Left forelimb (tissue), 1 donor: ENCODE results near the gene IQSEC1.

Source experiments
- DNase-seq: peaks from one replicate; pipeline ENCODE4 v3.0.0-alpha.2; 2018; ENCODE audit warnings: low spot score

IQSEC1 gene

GRCh38 chr3:12984023-12984823 is 89.0 kb downstream of the IQSEC1 start:
- no peak for DNase-seq

DNA sequence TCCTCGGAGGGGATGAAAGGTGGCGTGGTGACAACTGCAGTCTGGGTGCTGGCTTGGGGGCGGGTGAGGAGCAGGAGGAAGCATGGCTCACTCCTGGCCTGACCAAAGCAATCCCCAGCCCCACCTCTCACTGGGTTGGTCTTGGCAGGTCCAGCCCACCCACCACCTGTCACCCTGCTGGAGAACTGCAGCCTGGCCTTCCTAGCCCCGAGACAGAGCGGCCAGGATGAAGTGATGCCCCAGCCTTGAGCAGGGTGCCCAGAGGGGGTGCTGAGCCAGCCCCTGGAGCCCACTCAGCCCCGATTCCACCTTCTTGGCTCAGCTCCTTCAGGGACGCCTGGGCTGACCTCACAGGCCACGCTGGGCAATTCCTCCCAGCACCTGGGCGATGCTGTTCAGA is 89.9 kb downstream of the IQSEC1 start:
- DNase-seq = no peak

DNA sequence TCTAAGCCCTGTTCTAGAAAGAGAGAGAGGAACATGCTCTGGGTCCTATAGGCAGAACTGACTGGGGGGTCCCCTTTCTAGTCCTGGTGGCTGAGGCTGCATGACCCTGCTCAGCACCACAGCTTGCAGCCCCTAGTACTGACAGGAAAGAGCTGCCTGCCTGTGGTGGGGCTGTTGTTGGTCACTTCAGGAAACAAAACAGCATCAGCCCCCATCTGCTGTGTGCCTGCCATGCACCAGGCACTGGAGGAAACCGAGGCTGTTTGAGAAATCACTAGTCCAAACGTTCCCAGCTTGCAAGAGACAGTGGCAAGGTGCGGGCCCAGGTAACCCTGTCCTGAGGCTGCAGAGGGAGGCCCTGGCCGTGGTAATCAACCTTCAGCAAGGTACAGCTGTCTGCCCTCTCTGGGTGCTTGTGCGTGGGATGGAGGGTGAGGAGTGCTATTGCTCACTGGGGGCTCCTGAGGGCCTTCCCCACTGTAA is 90.6 kb downstream of the IQSEC1 start:
- DNase-seq = no peak

GRCh38 chr3:12981306-12982275 is 91.6 kb downstream of the IQSEC1 start:
- no peak for DNase-seq

- DNase-seq = no peak
Observed at GRCh38 chr3:12980596-12981290, 92.5 kb downstream of the IQSEC1 start.

DNA sequence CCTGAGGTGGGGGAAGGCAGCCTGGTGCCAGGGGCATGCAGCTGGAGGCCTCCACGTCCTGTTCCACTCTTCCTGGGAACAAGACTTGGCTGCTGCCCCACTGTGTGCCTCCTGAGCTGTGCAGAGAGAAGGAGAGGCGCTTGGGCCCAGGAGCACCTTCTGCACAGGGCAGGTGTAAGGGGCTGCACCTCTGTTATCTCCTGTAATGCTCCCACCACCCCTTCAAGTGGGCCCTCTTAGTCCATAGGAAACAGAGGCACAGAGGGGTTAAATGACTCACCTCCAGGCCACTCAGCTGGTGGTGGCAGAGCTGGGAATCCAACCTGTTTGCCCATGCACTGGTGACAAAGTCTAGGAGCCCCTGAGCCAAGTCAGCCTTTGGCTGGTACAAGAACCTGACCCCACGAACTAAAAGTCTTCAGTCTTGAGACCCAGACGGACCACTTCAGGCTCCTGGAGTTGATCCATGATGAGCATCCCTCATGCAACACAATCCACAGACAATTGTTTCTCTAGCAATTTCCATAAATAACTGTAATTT is 93.2 kb downstream of the IQSEC1 start:
- no peak for DNase-seq

DNA sequence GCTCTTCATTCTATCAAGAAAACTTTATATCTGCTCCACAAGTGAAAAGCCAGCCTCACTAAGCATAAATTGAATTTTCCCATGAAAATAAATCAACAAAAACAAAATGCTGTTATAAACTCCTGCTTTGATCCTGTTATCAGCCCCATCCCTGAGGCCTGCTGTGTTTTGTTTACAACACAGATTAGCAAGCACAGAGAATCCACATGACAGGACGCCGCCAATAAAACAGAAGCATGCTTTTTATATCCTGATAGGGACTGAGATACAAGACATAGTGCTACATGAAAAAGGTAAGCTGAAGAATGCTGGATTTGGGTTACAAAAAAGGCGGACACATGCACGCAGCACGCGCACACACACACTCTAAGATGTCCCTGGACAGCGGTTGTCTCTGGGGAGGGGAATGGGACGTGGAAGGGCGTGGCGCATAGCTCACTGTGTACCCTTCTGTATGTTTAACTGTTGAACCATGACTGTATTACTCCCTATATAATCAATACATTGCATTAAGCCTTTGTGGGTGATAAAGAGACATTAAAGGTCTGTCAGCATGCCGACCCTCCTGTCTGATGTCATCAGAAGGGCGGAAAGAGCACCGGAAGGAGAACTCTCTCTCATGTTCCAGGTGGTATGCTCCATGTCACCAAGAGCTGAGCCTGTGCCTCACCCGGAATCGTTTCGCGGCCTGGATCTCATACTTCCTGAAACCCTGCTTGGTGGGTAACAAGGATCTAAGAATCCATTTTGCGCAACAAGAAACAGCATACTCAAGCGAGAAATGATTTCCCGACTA is 93.9 kb downstream of the IQSEC1 start:
- no peak for DNase-seq

- no peak for DNase-seq
Observed at GRCh38 chr3:12978682-12979081, 94.5 kb downstream of the IQSEC1 start.

DNA sequence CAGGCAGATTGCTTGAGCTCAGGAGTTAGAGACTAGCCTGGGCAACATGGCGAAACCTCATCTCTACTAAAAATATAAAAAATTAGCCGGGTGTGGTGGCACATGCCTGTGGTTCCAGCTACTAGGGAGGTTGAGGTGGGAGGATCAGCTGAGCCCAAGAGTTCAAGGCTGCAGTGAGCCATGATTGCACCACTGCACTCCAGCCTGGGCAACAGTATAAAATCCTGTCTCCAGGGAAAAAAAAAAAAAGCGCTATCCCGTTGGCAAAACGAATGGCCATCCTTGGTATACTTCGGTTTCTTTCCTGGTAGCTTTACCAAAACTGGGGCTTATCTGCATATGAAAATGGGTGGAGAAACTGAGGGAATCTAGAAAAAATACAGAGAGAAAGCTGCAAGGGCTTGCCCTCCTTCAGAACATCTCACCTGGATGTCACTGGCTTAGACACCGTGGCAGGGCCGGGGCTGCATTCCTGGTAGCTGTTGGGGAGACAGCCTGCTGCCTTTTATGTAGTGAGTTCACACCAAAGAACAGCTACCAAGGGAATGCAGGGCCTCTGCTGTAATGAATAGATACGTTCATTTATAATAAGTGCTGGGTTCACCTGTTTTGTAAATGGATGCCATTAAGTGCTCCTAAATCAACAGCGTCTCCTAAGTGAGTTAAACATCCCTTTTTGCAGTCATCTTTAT is 96.0 kb downstream of the IQSEC1 start:
- no peak for DNase-seq

- DNase-seq = no peak
Observed at GRCh38 chr3:12975748-12976522, 97.3 kb downstream of the IQSEC1 start.

GRCh38 chr3:12974819-12975218 is 98.4 kb downstream of the IQSEC1 start:
- DNase-seq = no peak

DNA sequence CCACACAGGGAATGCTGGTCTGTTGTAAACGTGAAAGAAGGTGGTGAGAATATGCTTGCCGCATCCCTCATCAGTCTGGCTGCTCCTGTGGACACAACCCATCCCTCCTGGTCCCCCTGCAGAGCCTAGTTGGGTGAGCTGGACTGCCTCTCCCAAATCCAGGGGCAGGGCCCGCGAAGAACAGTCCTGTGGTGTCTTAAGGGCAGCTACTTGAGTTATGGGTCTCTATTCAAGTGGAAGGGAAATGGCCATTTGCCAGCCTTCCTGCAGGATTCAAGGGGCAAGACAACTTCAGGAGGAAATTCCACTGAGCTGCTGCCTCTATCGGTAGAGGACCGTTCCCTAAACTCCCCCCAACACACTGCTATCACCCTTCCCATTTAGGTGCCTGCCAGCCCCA is 98.9 kb downstream of the IQSEC1 start:
- DNase-seq = no peak

- no peak for DNase-seq
Observed at GRCh38 chr3:12973827-12974226, 99.4 kb downstream of the IQSEC1 start.

DNA sequence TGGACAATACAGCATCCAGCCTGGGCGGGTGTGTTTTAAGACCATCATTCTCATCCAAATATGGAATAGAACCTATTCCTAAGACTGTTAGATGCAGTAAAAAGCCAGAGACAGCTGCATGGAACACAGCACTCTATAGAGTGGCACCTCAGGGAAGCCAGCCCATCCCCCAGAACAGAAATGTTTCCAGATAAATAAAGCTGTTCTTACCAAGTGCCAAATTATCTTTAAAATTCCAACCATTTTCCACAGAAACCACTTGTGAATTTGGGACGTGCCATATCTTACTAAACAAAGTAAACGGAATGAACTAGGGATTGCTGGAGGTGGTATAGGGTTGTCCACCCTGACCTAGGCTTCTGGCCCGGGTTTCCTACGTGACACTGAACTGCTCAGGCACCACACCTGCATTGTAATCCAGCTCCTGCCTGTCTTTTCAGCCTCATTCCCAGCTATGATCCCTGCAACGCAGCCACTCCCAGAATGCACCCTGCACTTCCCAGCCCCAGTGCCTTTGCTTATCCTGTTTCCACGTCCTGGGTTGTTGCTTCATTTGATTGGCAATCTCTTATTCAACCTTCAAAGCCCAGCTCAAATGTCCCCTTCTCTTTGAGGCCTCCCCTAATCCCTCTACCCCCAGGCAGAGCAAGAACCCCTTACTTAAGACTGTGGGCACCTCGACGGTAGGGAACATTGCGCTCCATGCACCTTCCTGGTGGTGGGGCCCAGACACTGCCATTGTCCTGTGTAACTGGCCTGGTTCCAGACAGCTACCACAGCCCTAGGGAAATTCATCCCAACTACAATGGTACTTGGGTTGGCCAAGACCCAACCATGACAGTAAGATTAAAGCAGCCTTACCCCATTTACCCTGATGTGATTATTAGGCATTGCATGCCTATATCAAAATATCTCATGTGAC is 100.2 kb downstream of the IQSEC1 start:
- no peak for DNase-seq

GRCh38 chr3:12972043-12972442 is 101.2 kb downstream of the IQSEC1 start:
- DNase-seq = no peak

DNA sequence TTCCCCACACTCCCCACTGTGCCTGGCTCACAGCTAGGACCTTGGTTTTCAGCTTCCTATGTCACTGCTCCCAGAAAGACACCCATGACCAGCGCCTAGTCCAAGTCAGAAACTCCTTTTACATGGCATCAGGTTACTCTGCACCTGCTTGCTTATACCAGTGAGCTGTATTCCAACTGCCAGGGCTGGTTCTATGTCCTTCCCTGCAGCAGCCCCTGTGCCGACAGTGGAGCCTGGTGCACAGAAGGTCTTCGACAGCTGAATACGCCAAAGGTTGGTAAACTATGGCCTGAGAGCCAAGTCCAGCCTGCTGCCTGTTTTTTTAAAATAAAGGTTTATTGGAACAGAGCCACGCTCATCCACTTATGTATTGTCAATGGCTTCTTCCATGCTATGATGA is 102.5 kb downstream of the IQSEC1 start:
- no peak for DNase-seq

GRCh38 chr3:12969486-12969885 is 103.7 kb downstream of the IQSEC1 start:
- peak; percentile 82 for DNase-seq

- no peak for DNase-seq
Observed at GRCh38 chr3:12968541-12968940, 104.7 kb downstream of the IQSEC1 start.
